NCI-H82 (cell line): ENCODE results near the gene YIPF3.

ENCODE experiments used
- DNase-seq: peaks from one replicate; lab custom pipeline; 2025; lab: John Stamatoyannopoulos, UW

YIPF3 gene

DNA sequence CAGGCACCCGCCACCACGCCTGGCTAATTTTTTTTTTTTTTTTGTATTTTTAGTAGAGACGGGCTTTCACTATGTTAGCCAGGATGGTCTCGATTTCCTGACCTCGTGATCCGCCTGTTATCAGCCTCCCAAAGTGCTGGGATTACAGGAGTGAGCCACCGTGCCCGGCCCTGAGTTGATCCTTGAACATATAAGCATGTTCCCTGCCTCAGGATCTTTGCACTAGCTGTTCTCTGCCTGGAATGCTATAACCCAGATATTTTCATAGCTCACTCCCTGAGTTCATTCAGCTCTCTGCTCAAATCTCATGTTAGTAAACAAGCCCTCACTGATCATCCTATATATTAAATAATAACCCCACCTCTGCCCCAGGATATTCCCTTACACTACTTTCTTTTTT lies 52.4 kb downstream of the YIPF3 start:
- DNase-seq: no peak

DNA sequence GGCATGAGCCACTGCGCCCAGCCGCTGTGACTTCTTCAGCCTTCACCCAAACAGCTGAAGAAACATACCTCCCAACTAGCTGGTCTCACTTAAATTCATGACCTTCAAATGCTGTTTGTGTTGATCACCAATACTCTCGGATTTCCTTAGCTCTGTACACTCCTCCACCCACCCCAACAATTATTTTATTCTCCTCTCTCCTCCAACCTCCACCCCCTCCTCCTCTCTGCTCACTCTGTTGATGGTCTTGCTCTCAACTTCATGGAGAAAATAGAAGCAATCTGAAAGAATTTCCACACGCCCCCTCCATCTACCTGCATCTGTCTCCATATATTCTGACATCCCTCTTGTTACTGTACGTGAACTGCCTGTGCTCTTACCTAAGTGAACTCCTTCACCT lies 54.8 kb downstream of the YIPF3 start:
- DNase-seq: no peak
